Lower lobe of right lung (tissue), 2 donors: ENCODE results near the gene NDUFA11. TPM values are rescaled to one million over a fixed set of nuclear protein-coding genes. Genes with fewer than 3 reads are reported as not detected.
"Not testable (repeated sequence)": the region's sequence is repeated elsewhere in the genome, so short reads cannot be mapped to it uniquely, and the experiment has no call there.

Experiments
- ATAC-seq, 2 donors: fragments of 200-7000 bp; cut with Tn5 transposase; one replicate each; pipeline ENCODE4 v1.9.1; 2020 to 2022; ENCODE audit warnings: mild to moderate bottlenecking in 2 of 2, moderate library complexity in 2 of 2
- DNase-seq: peaks from one replicate; pipeline ENCODE4 v3.0.0-alpha.2; 2020
- H3K27ac ChIP-seq: fragments of 200-600 bp; one replicate; pipeline ENCODE4 v1.8.0; 2022
- H3K27me3 ChIP-seq: fragments of 200-600 bp; one replicate; pipeline ENCODE4 v1.8.0; 2022; ENCODE audit warnings: low read depth
- H3K36me3 ChIP-seq: fragments of 200-600 bp; one replicate; pipeline ENCODE4 v1.8.0; 2022; ENCODE audit warnings: mild to moderate bottlenecking
- H3K4me1 ChIP-seq: fragments of 200-600 bp; one replicate; pipeline ENCODE4 v1.8.0; 2022
- H3K4me3 ChIP-seq: fragments of 200-600 bp; one replicate; pipeline ENCODE4 v1.8.0; 2022; ENCODE audit warnings: mild to moderate bottlenecking
- H3K9me3 ChIP-seq: fragments of 200-600 bp; one replicate; pipeline ENCODE4 v1.8.0; 2022
- intact Hi-C: fragments of 100-400 bp; cut with DNase I; formaldehyde crosslinking; loops from one replicate; pipeline ENCODE4 v1.11.0; 2022
- total RNA-seq: library from RNA; stranded (reverse); fragmentation: NEBNext Ultra II Directional; extraction: Animal tissue kit (Norgen Biotek cat#: 25700); gene quantifications from one replicate; pipeline ENCODE4 v1.2.1, GENCODE V29; 2021
- TF ChIP-seq, protein P1 (sequence below): fragments of 200-600 bp; IDR thresholded peaks from one replicate; pipeline ENCODE4 v1.8.0; 2022; ENCODE audit warnings: antibody characterized with exemption, mild to moderate bottlenecking
- donor health status: DM: no; HTN: yes; CAD: no; lungs with severe emphysema.

The NDUFA11 gene
- total RNA-seq, 1 donor from 2014 or later: 150 TPM

DNA sequence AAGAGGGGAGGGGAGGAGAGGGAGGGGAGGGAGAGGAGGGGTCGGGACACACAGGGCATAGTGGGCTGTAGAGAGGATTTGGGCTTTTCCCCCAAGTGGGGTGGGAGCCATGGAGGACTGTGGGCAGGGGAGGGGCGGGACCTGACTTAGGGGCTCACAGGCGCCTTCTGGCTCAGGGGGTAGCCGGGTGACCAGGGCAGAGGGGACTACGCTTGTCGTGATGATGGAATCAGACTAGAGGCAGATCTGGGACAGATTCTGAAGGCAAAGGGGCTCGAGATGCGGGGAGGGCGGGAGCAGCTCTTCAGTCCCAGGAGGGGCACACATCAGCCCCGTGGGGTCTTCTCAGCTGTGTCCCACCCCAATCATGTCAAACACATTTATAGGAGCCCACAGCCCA is 13.5 kb downstream of the NDUFA11 start:
- no peak overlapping the region for H3K27ac ChIP-seq
- peaks cover 7% of the 10 kb centered on the region for H3K36me3 ChIP-seq
- H3K4me3 ChIP-seq: no peak overlapping the region
- TF ChIP-seq, protein P1, sequence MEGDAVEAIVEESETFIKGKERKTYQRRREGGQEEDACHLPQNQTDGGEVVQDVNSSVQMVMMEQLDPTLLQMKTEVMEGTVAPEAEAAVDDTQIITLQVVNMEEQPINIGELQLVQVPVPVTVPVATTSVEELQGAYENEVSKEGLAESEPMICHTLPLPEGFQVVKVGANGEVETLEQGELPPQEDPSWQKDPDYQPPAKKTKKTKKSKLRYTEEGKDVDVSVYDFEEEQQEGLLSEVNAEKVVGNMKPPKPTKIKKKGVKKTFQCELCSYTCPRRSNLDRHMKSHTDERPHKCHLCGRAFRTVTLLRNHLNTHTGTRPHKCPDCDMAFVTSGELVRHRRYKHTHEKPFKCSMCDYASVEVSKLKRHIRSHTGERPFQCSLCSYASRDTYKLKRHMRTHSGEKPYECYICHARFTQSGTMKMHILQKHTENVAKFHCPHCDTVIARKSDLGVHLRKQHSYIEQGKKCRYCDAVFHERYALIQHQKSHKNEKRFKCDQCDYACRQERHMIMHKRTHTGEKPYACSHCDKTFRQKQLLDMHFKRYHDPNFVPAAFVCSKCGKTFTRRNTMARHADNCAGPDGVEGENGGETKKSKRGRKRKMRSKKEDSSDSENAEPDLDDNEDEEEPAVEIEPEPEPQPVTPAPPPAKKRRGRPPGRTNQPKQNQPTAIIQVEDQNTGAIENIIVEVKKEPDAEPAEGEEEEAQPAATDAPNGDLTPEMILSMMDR: no peak
- DNase-seq (no peak), ATAC-seq (no peak)
- H3K9me3 ChIP-seq: no peaks in the 10 kb centered on the region
- no peaks in the 10 kb centered on the region for H3K4me1 ChIP-seq
- intact Hi-C loops: no loop called here
- H3K27me3 ChIP-seq: peaks cover 14% of the 10 kb centered on the region

DNA sequence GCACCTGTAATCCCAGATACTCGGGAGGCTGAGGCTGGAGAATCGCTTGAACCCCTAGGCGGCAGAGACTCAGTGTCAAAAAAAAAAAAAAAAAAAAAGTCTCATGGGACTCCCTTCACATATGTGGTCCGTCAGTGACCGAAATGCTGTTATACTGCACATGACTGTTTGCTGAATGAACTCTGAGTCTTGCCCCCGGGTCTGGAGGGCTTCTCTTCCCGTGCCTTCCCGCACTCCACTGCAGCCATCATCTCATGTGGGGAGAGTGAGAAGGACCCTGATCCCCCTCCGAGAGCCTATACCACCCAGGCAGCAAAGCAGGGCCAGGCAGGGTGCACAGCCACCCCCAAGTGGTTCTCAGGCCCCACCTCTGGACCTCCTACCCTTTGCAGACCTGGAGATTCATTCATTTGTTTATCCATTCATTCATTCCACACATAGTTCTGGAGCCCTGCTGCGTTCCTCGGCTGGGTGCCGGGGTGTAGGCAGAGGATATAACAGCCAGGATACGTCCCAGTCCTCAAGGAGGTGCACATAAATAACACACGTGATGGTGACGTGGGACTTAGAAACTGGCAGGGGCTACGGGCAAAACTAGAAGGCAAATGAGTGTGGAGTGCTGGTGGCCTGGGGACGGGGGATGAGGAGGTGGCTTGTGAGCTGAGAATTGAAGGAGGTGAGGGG is 14.2 kb downstream of the NDUFA11 start:
- intact Hi-C loops: no loop called here
- TF ChIP-seq, protein P1: no peak
- H3K36me3 ChIP-seq: peaks cover under 1% of the 10 kb centered on the region
- no peaks in the 10 kb centered on the region for H3K4me1 ChIP-seq
- no peak overlapping the region for H3K4me3 ChIP-seq
- no peak for DNase-seq
- H3K27ac ChIP-seq: no peak overlapping the region
- no peak for ATAC-seq
- H3K27me3 ChIP-seq: peaks cover 14% of the 10 kb centered on the region
- H3K9me3 ChIP-seq: no peaks in the 10 kb centered on the region

DNA sequence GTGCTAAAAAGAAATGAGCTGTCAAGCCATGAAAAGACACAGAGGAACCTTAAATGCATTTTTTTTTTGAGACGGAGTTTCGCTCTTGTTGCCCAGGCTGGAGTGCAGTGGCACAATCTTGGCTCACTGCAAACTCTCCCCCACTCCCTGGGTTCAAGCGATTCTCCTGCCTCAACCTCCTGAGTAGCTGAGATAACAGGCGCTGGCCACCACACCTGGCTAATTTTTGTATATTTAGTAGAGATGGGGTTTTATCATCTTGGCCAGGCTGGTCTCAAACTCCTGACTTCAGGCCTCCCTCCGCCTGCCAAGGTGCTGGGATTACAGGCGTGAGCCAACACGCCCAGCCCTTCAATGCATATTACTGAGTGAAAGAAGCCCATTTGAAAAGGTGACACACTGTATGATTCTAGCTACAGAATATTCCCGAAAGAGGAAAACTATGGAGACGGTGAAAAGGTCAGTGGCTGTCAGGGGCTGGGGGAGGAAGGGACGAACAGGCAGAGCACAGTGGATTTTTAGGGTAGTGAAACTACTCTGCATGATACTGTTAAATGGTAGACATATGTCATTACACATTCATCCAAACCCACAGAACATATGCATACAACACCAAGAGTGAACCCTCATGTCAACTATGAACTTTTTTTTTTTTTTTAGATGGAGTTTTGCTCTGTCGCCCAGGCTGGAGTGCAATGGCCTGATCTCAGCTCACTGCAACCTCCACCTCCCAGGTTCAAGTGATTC is 19.4 kb downstream of the NDUFA11 start:
- H3K4me1 ChIP-seq, H3K27ac ChIP-seq, H3K9me3 ChIP-seq, DNase-seq, H3K36me3 ChIP-seq, intact Hi-C loops, H3K4me3 ChIP-seq, ATAC-seq: not testable (repeated sequence)
- H3K27me3 ChIP-seq: peaks cover 19% of the 10 kb centered on the region

DNA sequence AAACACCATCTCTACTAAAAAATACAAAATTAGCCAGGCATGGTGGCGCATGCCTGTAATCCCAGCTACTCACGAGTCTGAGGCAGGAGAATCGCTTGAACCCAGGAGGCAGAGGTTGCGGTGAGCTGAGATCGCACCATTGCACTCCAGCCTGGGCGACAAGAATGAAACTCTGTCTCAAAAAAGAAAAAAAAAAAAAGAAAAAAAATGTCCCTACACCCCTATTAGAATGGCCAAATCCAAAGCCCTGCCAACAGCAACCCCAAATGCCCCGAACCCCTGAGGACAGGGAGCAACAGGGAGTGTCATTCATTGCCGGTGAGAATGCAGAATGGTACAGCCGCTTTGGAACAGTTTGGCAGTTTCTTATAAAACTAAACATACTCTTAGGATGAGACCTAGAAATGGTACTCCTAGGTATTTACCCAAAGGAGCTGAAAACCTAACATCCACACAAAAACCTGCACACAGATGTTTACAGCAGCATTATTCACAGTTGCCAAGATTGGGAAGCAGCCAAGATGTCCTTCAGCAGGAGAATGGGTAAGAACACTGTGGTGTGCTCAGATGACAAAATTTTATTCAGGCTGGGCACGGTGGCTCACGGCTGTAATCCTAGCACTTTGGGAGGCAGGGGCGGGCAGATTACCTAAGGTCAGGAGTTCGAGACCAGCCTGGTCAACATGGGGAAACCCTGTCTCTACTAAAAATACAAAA is 20.3 kb downstream of the NDUFA11 start:
- H3K27me3 ChIP-seq: peaks cover 26% of the 10 kb centered on the region
- DNase-seq, H3K27ac ChIP-seq, ATAC-seq, H3K4me1 ChIP-seq, intact Hi-C loops, H3K36me3 ChIP-seq, H3K4me3 ChIP-seq, H3K9me3 ChIP-seq: not testable (repeated sequence)

DNA sequence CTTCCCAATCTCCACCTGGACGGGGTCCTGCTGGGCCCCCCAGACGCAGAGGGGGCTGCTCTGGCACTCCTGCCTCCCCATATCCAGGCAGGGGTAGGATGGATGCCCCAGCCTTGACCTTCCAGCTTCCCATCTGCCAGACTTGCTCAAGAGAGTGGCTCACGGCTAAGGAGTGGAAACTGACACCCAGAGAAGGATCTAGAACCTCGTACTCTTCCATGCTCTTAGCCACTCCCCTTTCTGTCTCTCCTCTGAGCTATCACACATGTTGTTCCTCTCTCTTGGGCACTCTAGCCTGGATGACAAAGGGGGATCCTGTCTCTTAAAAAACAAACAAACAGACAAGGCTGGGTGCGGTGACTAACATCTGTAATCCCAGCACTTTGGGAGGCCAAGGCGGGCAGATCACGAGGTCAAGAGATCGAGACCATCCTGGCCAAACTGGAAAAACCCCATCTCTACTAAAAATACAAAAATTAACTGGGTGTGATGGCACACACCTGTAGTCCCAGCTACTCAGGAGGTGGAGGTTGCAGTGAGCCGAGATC is 21.1 kb downstream of the NDUFA11 start:
- ATAC-seq (no peak), DNase-seq (no peak)
- Histone ChIP-seq H3K27me3 (peaks cover 33% of the 10 kb centered on the region), H3K4me1 (peaks cover 8% of the 10 kb centered on the region), H3K36me3 (no peaks in the 10 kb centered on the region), H3K27ac (no peak overlapping the region), H3K4me3 (no peak overlapping the region), H3K9me3 (no peaks in the 10 kb centered on the region)
- intact Hi-C loops: no loop called here
- TF ChIP-seq, protein P1: no peak

DNA sequence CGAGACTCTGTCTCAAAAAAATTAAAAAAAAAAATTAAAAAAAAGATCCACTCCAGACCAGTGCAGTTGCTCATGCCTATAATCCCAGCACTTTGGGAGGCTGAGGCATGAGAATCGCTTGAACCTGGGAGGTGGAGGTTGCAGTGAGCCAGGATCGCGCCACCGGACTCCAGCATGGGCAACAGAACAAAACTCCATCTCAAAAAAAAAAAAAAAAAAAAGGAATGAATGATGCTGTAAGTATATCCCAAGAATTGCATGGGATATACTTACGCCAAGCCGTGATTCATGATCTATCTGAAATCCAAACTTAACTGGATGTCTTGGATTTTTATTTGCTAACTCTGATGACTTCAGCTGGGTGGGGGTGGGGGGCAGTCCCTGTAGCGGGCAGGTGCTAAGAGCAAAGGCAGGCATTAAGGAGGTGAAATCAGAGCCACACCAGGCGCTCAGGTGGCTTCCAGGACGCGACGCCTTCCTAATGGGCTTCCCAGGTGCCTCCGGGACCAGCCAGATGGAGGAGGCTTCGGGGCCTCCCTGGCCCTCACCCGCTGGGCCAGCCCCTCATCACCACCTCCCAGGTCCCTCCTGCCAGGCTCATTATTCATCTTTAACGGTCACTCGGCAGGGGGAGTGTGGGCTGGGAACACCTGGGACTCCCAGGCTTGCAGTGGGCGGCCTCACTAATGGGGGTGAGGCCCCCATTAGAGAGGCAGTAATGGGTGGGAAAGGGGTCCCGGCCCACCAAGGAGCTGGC is 21.9 kb downstream of the NDUFA11 start:
- DNase-seq (no peak), ATAC-seq (no peak)
- Histone ChIP-seq H3K9me3 (no peaks in the 10 kb centered on the region), H3K27me3 (peaks cover 33% of the 10 kb centered on the region), H3K4me3 (no peak overlapping the region), H3K4me1 (peaks cover 8% of the 10 kb centered on the region), H3K27ac (no peak overlapping the region), H3K36me3 (no peaks in the 10 kb centered on the region)
- intact Hi-C loops: no loop called here
- TF ChIP-seq, protein P1: no peak
